A673 (cell line): ENCODE data around the gene IL17REL. TPM values are rescaled to one million over a fixed set of nuclear protein-coding genes. Genes with fewer than 3 reads are reported as not detected.

Source experiments
- BruUV-seq: library from RNA; stranded (reverse); fragments of 400-500 nt; replicated peaks from 2 replicates; lab custom pipeline; 2021; lab: Mats Ljungman, UMichigan
- CTCF ChIA-PET: fragments of 300-600 bp; sonication (Branson Sonifier 250); formaldehyde crosslinking; loops from one replicate; lab custom pipeline; 2022; ENCODE audit warnings: antibody characterized with exemption; lab: Charles Lee
- POLR2A ChIA-PET: fragments of 300-600 bp; sonication (Branson Sonifier 250); formaldehyde crosslinking; loops from one replicate; lab custom pipeline; 2022; ENCODE audit warnings: antibody characterized with exemption; ENCODE audit not compliant: low non-redundant PET; lab: Charles Lee
- DNase-seq: peaks from one replicate; pipeline ENCODE4 v3.0.0-alpha.2; 2015; ENCODE audit warnings: low spot score
- H3K27ac ChIP-seq: fragments of 200-600 bp; sonication (generic); 2 replicates; pipeline ENCODE4 v1.5.1; 2016; ENCODE audit warnings: mixed run types, low read depth, mild to moderate bottlenecking, mixed read lengths, antibody characterized with exemption, low read length; ENCODE audit not compliant: poor library complexity, severe bottlenecking
- H3K27me3 ChIP-seq: fragments of 200-600 bp; sonication (generic); replicated peaks from 2 replicates; pipeline ENCODE4 v1.6.1; 2017; ENCODE audit warnings: mixed run types, low read depth, mild to moderate bottlenecking, mixed read lengths, antibody characterized with exemption, low read length; ENCODE audit not compliant: insufficient read depth, poor library complexity
- H3K36me3 ChIP-seq: fragments of 200-600 bp; sonication (generic); 2 replicates; pipeline ENCODE4 v1.6.1; 2016; ENCODE audit warnings: mixed run types, mild to moderate bottlenecking, mixed read lengths, antibody characterized with exemption, low read length; ENCODE audit not compliant: insufficient read depth, poor library complexity, severe bottlenecking
- H3K4me1 ChIP-seq: fragments of 200-600 bp; sonication (generic); 2 replicates; pipeline ENCODE4 v1.6.1; 2017; ENCODE audit warnings: mixed run types, mild to moderate bottlenecking, mixed read lengths, antibody characterized with exemption, low read length; ENCODE audit not compliant: insufficient read depth, poor library complexity, severe bottlenecking
- H3K4me3 ChIP-seq: fragments of 200-600 bp; sonication (generic); 2 replicates; pipeline ENCODE4 v1.5.1; 2016; ENCODE audit warnings: low read depth, mixed run types, mild to moderate bottlenecking, mixed read lengths, low read length; ENCODE audit not compliant: poor library complexity, severe bottlenecking
- H3K9me3 ChIP-seq: fragments of 200-600 bp; sonication (generic); 2 replicates; pipeline ENCODE4 v1.6.1; 2016; ENCODE audit warnings: mixed run types, low read depth, mild to moderate bottlenecking, mixed read lengths, antibody characterized with exemption, low read length; ENCODE audit not compliant: poor library complexity, severe bottlenecking
- CTCF ChIP-seq: fragments of 300-800, 200-600 bp; sonication (generic); conservative IDR thresholded peaks from 2 replicates; pipeline ENCODE4 v1.5.1; 2017; ENCODE audit warnings: low read depth, mild to moderate bottlenecking, antibody characterized with exemption, low read length, moderate library complexity, mixed read lengths
- EZH2 ChIP-seq: fragments of 200-600 bp; sonication (generic); IDR thresholded peaks from 2 replicates; pipeline ENCODE4 v1.6.1; 2017; ENCODE audit warnings: borderline replicate concordance, low read depth, mild to moderate bottlenecking, mixed read lengths, antibody characterized with exemption, low read length; ENCODE audit not compliant: poor library complexity, severe bottlenecking
- intact Hi-C: fragments of 100-400 bp; cut with micrococcal nuclease; formaldehyde crosslinking; loops from one replicate; pipeline ENCODE4 v1.10.0; 2022; ENCODE audit not compliant: unreplicated experiment
- total RNA-seq: library from RNA; stranded (reverse); gene quantifications from 2 replicates; pipeline ENCODE4 v1.2.3, GENCODE V29; 2021

IL17REL gene
- total RNA-seq, 1 experiment from 2014 or later = not detected

- ChIA-PET POLR2A (no interaction called here), CTCF (no interaction called here)
- Histone ChIP-seq H3K27ac (no peak overlapping the region), H3K4me3 (no peak overlapping the region), H3K4me1 (no peaks in the 10 kb centered on the region), H3K9me3 (peaks cover 4% of the 10 kb centered on the region), H3K36me3 (no peaks in the 10 kb centered on the region), H3K27me3 (no peaks in the 10 kb centered on the region)
- TF ChIP-seq EZH2 (no peak), CTCF (no peak)
- no TSS peak for BruUV-seq
- no peak for DNase-seq
- intact Hi-C loops = no loop called here
Observed at GRCh38 chr22:50020606-50021005, 8.0 kb upstream of the IL17REL start.

GRCh38 chr22:50019316-50019715 is 6.8 kb upstream of the IL17REL start:
- no peak for DNase-seq
- TF ChIP-seq CTCF = no peak
- no peak for TF ChIP-seq EZH2
- peaks cover 4% of the 10 kb centered on the region for H3K9me3 ChIP-seq
- peaks cover 6% of the 10 kb centered on the region for H3K4me1 ChIP-seq
- H3K27me3 ChIP-seq = no peaks in the 10 kb centered on the region
- H3K36me3 ChIP-seq = no peaks in the 10 kb centered on the region
- H3K27ac ChIP-seq = no peak overlapping the region
- no TSS peak for BruUV-seq
- CTCF ChIA-PET = no interaction called here
- POLR2A ChIA-PET = no interaction called here
- intact Hi-C loops = no loop called here
- no peak overlapping the region for H3K4me3 ChIP-seq

- DNase-seq = no peak
- POLR2A ChIA-PET = no interaction called here
- CTCF ChIA-PET = no interaction called here
- Histone ChIP-seq H3K36me3 (no peaks in the 10 kb centered on the region), H3K4me3 (no peak overlapping the region), H3K27me3 (no peaks in the 10 kb centered on the region), H3K27ac (no peak overlapping the region), H3K4me1 (peaks cover 6% of the 10 kb centered on the region), H3K9me3 (peaks cover 4% of the 10 kb centered on the region)
- no peak for TF ChIP-seq CTCF
- TF ChIP-seq EZH2 = no peak
- BruUV-seq = no TSS peak
- intact Hi-C loops = no loop called here
Observed at GRCh38 chr22:50018608-50019285, 6.2 kb upstream of the IL17REL start.
